ENCODE data around the gene ARRDC1.
"Not testable (repeated sequence)": the region's sequence is repeated elsewhere in the genome, so short reads cannot be mapped to it uniquely, and the experiment has no call there.

Gene ARRDC1

GRCh38 chr9:137611623-137612609 is 6.4 kb downstream of the ARRDC1 start:
- DNase-seq, result peak; percentile 22

DNA sequence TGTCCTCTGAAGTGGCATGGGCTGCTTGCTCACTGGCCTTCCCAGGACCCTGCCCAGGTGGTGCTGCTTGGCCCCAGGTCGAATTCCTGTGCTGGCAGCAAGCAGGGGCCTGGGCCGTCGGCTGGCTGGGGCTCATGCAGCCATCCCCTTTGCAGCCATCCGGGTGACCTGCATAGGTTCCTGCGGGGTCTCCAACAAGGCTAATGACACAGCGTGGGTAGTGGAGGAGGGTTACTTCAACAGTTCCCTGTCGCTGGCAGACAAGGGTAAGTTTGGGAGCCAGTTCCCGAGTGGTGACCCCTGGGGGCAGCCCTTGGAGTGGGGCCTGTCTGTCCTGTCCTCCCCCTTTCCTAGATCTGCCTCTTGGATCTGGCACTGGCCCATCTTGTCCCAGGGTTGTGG is 7.3 kb downstream of the ARRDC1 start:
- DNase-seq, result no peak

- no peak for DNase-seq
Measured at GRCh38 chr9:137613259-137613658, 7.8 kb downstream of the ARRDC1 start.

GRCh38 chr9:137613738-137614523 is 8.4 kb downstream of the ARRDC1 start:
- no peak for DNase-seq

GRCh38 chr9:137614631-137615386 is 9.3 kb downstream of the ARRDC1 start:
- no peak for DNase-seq

DNA sequence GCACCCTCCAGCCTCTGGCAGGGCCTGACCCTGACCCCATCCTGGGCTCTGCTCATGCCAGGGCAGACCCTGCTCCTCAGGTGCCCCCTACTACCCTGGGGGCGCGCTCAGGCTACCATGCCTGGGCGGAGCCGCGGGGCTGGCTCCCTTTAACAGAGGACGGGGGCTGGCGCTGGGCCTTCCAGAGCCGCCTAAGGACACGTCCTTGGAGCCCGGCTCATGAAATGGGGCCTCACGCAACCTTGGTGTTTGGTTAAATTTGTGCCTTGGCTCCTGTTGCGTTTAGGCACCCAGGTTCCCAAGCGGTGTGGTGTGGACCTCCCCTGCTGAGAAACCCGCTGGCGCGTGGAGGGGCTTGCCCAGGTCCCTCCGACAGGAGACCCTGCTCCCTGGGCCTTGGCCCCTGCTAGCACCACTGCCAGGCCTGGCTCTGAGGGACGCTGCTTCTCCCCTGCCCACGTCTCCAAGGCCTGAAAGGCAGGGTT is 9.9 kb downstream of the ARRDC1 start:
- no peak for DNase-seq

DNA sequence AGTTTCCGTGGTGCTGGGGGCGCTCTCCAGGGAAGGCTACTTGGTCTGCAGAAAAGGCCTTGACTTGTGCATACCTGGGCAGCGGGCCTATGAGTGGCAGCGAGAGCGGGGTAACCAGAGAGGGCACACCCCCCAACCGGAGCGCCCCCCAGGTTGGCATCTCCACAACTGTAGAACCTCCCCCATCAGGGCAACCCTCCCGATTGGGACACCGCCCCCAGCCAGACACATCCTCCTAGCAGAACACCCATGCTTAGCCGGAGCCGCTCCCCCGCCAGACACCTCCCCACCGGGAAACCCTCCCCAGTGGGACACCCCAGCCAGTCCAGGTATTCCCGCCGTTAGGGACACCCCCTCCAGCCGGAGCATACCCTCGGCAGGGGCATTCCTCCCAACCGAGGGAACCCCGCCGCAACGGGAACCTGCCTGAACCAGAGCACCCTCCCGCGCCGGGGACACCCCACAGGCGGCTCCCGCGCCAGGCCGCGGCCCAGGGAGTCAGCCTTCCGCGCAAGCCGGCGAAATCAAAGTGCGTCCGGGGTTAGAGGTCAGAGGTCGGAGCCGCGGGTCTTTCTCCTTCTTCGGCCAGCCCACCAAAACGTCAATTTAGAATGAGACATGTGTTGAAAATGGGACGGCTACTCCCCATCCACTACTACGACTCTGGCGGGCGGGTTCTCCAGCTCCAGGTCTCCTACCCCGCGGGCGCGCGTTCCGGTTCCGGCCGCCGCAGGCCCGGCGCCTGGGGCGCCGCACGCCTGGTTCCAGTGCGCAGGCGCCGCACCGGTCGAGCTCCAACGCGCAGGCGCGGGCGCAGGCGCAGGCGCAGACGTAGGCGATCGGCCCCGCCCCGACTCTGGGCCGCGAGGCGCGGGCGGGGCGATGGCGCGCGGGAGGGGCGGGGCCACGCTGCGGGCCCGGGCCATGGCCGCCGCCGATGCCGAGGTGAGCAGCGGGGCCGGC is 12.9 kb downstream of the ARRDC1 start, which contains the start of gene EHMT1:
EHMT1 (plus strand) TSS at position 901 of the 963 bp plus-strand sequence; CDS start at position 925, 24 bp downstream.
- DNase-seq, result peak; percentile 91

DNA sequence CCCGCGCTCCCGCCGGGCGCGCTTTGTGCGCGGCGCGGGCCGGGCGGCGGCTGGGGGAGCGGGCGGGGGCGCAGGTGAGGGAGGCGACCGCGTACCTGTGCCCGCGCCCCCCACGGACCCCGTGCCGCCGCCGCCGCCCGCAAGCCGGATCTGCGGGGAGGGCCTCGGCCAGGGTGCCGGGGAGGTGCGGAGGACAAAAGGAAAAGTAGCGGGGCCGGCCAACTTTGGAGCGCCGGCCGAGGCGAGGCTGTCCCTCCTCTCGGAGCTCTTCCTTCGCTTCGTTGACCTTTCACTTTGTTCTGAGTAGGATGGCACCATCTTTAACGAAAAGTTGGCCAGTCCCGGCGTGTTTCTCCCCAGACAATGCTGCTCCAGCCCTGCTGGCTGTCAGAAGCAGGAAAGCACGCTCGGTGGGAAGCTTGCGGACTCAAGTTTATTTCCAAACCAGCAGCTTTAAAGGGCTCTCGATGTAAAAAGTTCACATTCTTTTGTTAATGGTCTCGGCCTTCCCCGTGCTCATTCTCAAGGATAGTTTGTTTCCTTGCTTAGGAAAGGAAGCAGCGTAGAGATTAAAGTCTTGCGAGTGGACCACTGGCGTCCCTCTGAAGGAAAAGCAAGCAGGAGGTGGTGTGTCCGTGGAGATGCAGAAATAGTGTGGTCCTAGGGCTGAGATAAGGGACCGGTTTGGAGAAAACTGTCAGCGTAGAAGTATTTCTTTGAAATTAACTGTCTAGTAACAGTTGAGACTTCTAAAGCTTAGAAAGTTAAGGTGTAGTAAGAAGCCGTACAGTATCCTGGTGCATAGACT is 14.0 kb downstream of the ARRDC1 start:
- peak; percentile 76 for DNase-seq

GRCh38 chr9:137620048-137620405 is 14.5 kb downstream of the ARRDC1 start:
- DNase-seq, result no peak

GRCh38 chr9:137620581-137620980 is 15.1 kb downstream of the ARRDC1 start:
- no peak for DNase-seq

- no peak for DNase-seq
Measured at GRCh38 chr9:137621131-137621757, 15.8 kb downstream of the ARRDC1 start.

GRCh38 chr9:137622211-137622610 is 16.7 kb downstream of the ARRDC1 start:
- DNase-seq, result not testable (repeated sequence)

DNA sequence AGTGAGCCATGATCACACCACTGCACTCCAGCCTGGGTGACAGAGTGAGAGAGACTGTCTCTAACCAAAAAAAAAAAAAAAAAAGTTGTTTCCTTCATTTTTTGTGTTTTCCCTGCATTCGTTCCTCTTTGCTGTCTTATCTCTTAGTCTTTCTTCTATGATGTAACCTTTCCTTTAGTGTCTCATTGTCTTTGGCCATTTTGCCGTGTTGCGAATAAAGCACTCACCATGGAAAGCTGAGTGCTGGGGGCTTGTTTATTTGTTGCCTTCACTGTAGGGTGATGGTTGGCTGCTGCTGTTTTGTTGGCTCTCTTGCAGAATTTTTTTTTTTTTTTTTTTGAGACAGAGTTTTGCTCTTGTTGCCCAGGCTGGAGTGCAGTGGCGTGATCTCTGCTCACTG is 21.0 kb downstream of the ARRDC1 start:
- DNase-seq, result no peak

DNA sequence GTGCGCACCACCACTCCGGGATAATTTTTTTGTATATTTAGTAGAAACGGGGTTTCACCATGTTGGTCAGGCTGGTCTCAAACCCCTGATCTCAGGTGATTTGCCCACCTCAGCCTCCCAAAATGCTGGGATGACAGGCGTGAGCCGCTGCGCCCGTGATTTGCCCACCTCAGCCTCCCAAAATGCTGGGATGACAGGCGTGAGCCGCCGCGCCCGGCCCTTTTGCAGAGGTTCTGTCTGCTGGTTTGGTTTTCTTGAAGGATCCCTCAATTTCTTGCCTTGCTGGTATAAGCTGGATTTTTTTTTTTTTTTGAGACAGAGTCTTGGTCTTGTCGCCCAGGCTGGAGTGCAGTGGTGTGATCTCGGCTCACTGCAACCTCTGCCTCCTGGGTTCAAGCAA is 21.9 kb downstream of the ARRDC1 start:
- not testable (repeated sequence) for DNase-seq

- DNase-seq, result no peak
Measured at GRCh38 chr9:137630126-137630525, 24.6 kb downstream of the ARRDC1 start.

GRCh38 chr9:137630679-137631078 is 25.2 kb downstream of the ARRDC1 start:
- no peak for DNase-seq

- DNase-seq, result no peak
Measured at GRCh38 chr9:137631345-137632229, 26.1 kb downstream of the ARRDC1 start.
